Measurements from ENCODE around the gene CLRN3.

Gene CLRN3

GRCh38 chr10:127937069-127937468, 44.3 kb upstream of the CLRN3 start:
- Histone ChIP-seq H4K91ac (ENCODE audit: low read depth, low read length, poor library complexity) (no peak overlapping the region), H3K4ac (ENCODE audit: low read length) (no peak overlapping the region), H3K4me2 (ENCODE audit: insufficient read depth, low read length, poor library complexity, severe bottlenecking) (no peak overlapping the region), H3K27me3 (ENCODE audit: control insufficient read depth in 3 of 3, insufficient read depth in 3 of 3, low read depth in 1 of 3, low read length in 3 of 3) (no peaks in the 10 kb centered on the region), H2BK5ac (ENCODE audit: low read length) (no peak overlapping the region), H2AFZ (ENCODE audit: low read length) (no peak overlapping the region), H3K36me3 (replicated peaks in 1 of 2; ENCODE audit: control insufficient read depth in 2 of 2, insufficient read depth in 2 of 2, low read length in 2 of 2) (no peaks in the 10 kb centered on the region), H3K18ac (ENCODE audit: low read length) (no peak overlapping the region), H3K4me1 (ENCODE audit: control insufficient read depth in 2 of 2, insufficient read depth in 1 of 2, low read depth in 1 of 2, low read length in 2 of 2) (peaks cover 0 to 5% of the 10 kb centered on the region in 2 donors), H3K9me3 (replicated peaks in 1 of 2; ENCODE audit: control insufficient read depth in 2 of 2, insufficient read depth in 1 of 2, low read depth in 1 of 2, low read length in 2 of 2) (no peaks in the 10 kb centered on the region), H4K8ac (ENCODE audit: low read depth, low read length) (no peak overlapping the region), H2BK12ac (ENCODE audit: low read length) (no peak overlapping the region), H2BK120ac (ENCODE audit: low read depth, low read length) (no peak overlapping the region), H3K23ac (ENCODE audit: low read depth, low read length, poor library complexity) (no peak overlapping the region), H3K9ac (ENCODE audit: low read depth, low read length, poor library complexity) (no peak overlapping the region), H2BK15ac (ENCODE audit: low read length) (no peak overlapping the region), H3K27ac (replicated peaks; ENCODE audit: low read length) (no peak overlapping the region), H3K14ac (ENCODE audit: low read length) (no peak overlapping the region), H3K4me3 (ENCODE audit: low read length in 2 of 2) (no peak overlapping the region), H2AK5ac (ENCODE audit: low read depth, low read length) (no peak overlapping the region), H3K79me1 (ENCODE audit: low read depth, low read length) (no peaks in the 10 kb centered on the region)
- DNase-seq (ENCODE audit: low spot score): no peak

- no peak overlapping the region for H4K91ac ChIP-seq (ENCODE audit: low read depth, low read length, poor library complexity)
- H3K9ac ChIP-seq (ENCODE audit: low read depth, low read length, poor library complexity): no peak overlapping the region
- H2AFZ ChIP-seq (ENCODE audit: low read length): no peak overlapping the region
- DNase-seq (ENCODE audit: low spot score): no peak
- no peaks in the 10 kb centered on the region for H3K9me3 ChIP-seq (replicated peaks in 1 of 2; ENCODE audit: control insufficient read depth in 2 of 2, insufficient read depth in 1 of 2, low read depth in 1 of 2, low read length in 2 of 2)
- peak overlapping the region; percentile 88 for H2BK15ac ChIP-seq (ENCODE audit: low read length)
- no peaks in the 10 kb centered on the region for H3K79me1 ChIP-seq (ENCODE audit: low read depth, low read length)
- H4K8ac ChIP-seq (ENCODE audit: low read depth, low read length): no peak overlapping the region
- no peak overlapping the region for H3K14ac ChIP-seq (ENCODE audit: low read length)
- H3K4me1 ChIP-seq (ENCODE audit: control insufficient read depth in 2 of 2, insufficient read depth in 1 of 2, low read depth in 1 of 2, low read length in 2 of 2): peaks cover 0 to 5% of the 10 kb centered on the region in 2 donors
- no peaks in the 10 kb centered on the region for H3K36me3 ChIP-seq (replicated peaks in 1 of 2; ENCODE audit: control insufficient read depth in 2 of 2, insufficient read depth in 2 of 2, low read length in 2 of 2)
- H3K27ac ChIP-seq (replicated peaks; ENCODE audit: low read length): no peak overlapping the region
- no peak overlapping the region for H2BK12ac ChIP-seq (ENCODE audit: low read length)
- no peaks in the 10 kb centered on the region for H3K27me3 ChIP-seq (ENCODE audit: control insufficient read depth in 3 of 3, insufficient read depth in 3 of 3, low read depth in 1 of 3, low read length in 3 of 3)
- H2BK5ac ChIP-seq (ENCODE audit: low read length): no peak overlapping the region
- no peak overlapping the region for H3K4me2 ChIP-seq (ENCODE audit: insufficient read depth, low read length, poor library complexity, severe bottlenecking)
- peak overlapping the region; percentile 60 for H3K18ac ChIP-seq (ENCODE audit: low read length)
- no peak overlapping the region for H2BK120ac ChIP-seq (ENCODE audit: low read depth, low read length)
- H3K4ac ChIP-seq (ENCODE audit: low read length): no peak overlapping the region
- H3K4me3 ChIP-seq (ENCODE audit: low read length in 2 of 2): no peak overlapping the region
- WGBS, 2 donors (ENCODE audit: extremely low coverage in 2 of 2, insufficient read length in 2 of 2, insufficient replicate concordance in 1 of 2): no CpG with 5 or more reads among the region's 16 CpGs
- no peak overlapping the region for H3K23ac ChIP-seq (ENCODE audit: low read depth, low read length, poor library complexity)
- H2AK5ac ChIP-seq (ENCODE audit: low read depth, low read length): peak overlapping the region; percentile 10
Measured at GRCh38 chr10:127935071-127935561, 42.4 kb upstream of the CLRN3 start.

GRCh38 chr10:127934383-127934782, 41.6 kb upstream of the CLRN3 start:
- Histone ChIP-seq H3K14ac (ENCODE audit: low read length) (no peak overlapping the region), H3K9ac (ENCODE audit: low read depth, low read length, poor library complexity) (no peak overlapping the region), H4K91ac (ENCODE audit: low read depth, low read length, poor library complexity) (no peak overlapping the region), H4K8ac (ENCODE audit: low read depth, low read length) (no peak overlapping the region), H2BK5ac (ENCODE audit: low read length) (no peak overlapping the region), H3K9me3 (replicated peaks in 1 of 2; ENCODE audit: control insufficient read depth in 2 of 2, insufficient read depth in 1 of 2, low read depth in 1 of 2, low read length in 2 of 2) (no peaks in the 10 kb centered on the region), H3K4me3 (ENCODE audit: low read length in 2 of 2) (no peak overlapping the region), H2AFZ (ENCODE audit: low read length) (no peak overlapping the region), H3K27me3 (ENCODE audit: control insufficient read depth in 3 of 3, insufficient read depth in 3 of 3, low read depth in 1 of 3, low read length in 3 of 3) (no peaks in the 10 kb centered on the region), H2BK12ac (ENCODE audit: low read length) (no peak overlapping the region), H3K18ac (ENCODE audit: low read length) (no peak overlapping the region), H3K36me3 (replicated peaks in 1 of 2; ENCODE audit: control insufficient read depth in 2 of 2, insufficient read depth in 2 of 2, low read length in 2 of 2) (no peaks in the 10 kb centered on the region), H2AK5ac (ENCODE audit: low read depth, low read length) (no peak overlapping the region), H3K4me2 (ENCODE audit: insufficient read depth, low read length, poor library complexity, severe bottlenecking) (no peak overlapping the region), H3K4ac (ENCODE audit: low read length) (no peak overlapping the region), H2BK120ac (ENCODE audit: low read depth, low read length) (no peak overlapping the region), H3K79me1 (ENCODE audit: low read depth, low read length) (no peaks in the 10 kb centered on the region), H3K4me1 (ENCODE audit: control insufficient read depth in 2 of 2, insufficient read depth in 1 of 2, low read depth in 1 of 2, low read length in 2 of 2) (peaks cover 0 to 3% of the 10 kb centered on the region in 2 donors), H2BK15ac (ENCODE audit: low read length) (no peak overlapping the region), H3K23ac (ENCODE audit: low read depth, low read length, poor library complexity) (no peak overlapping the region), H3K27ac (replicated peaks; ENCODE audit: low read length) (no peak overlapping the region)
- no peak for DNase-seq (ENCODE audit: low spot score)
- no CpG with 5 or more reads among the region's 14 CpGs for WGBS, 2 donors (ENCODE audit: extremely low coverage in 2 of 2, insufficient read length in 2 of 2, insufficient replicate concordance in 1 of 2)

DNA sequence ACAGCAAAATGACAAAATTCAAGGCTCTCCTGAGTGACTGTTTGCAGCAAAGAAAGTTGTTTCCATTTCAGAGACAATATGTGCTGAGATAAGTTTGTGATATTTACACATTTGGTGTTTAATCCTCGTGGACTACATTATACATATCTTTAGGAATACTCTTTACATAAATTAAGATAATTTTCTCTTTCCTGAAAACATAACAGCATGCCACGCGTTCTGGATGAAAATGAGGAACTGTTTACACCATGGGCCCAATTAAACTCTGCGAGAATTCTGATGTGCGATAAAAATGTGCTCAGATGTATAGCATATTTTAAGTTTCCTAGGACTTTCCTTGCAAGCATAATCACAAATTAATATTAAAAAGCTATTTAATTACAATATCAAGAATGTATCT, 40.5 kb upstream of the CLRN3 start:
- Histone ChIP-seq H2BK120ac (ENCODE audit: low read depth, low read length) (no peak overlapping the region), H3K27me3 (ENCODE audit: control insufficient read depth in 3 of 3, insufficient read depth in 3 of 3, low read depth in 1 of 3, low read length in 3 of 3) (no peaks in the 10 kb centered on the region), H3K14ac (ENCODE audit: low read length) (no peak overlapping the region), H4K91ac (ENCODE audit: low read depth, low read length, poor library complexity) (no peak overlapping the region), H2BK12ac (ENCODE audit: low read length) (no peak overlapping the region), H3K36me3 (replicated peaks in 1 of 2; ENCODE audit: control insufficient read depth in 2 of 2, insufficient read depth in 2 of 2, low read length in 2 of 2) (no peaks in the 10 kb centered on the region), H3K18ac (ENCODE audit: low read length) (no peak overlapping the region), H3K4me3 (ENCODE audit: low read length in 2 of 2) (no peak overlapping the region), H2AK5ac (ENCODE audit: low read depth, low read length) (no peak overlapping the region), H3K23ac (ENCODE audit: low read depth, low read length, poor library complexity) (no peak overlapping the region), H3K4me2 (ENCODE audit: insufficient read depth, low read length, poor library complexity, severe bottlenecking) (no peak overlapping the region), H3K9me3 (replicated peaks in 1 of 2; ENCODE audit: control insufficient read depth in 2 of 2, insufficient read depth in 1 of 2, low read depth in 1 of 2, low read length in 2 of 2) (no peaks in the 10 kb centered on the region), H3K27ac (replicated peaks; ENCODE audit: low read length) (no peak overlapping the region), H4K8ac (ENCODE audit: low read depth, low read length) (no peak overlapping the region), H2BK5ac (ENCODE audit: low read length) (no peak overlapping the region), H3K4ac (ENCODE audit: low read length) (no peak overlapping the region), H2BK15ac (ENCODE audit: low read length) (no peak overlapping the region), H3K4me1 (ENCODE audit: control insufficient read depth in 2 of 2, insufficient read depth in 1 of 2, low read depth in 1 of 2, low read length in 2 of 2) (peaks cover 0 to under 1% of the 10 kb centered on the region in 2 donors), H3K79me1 (ENCODE audit: low read depth, low read length) (no peaks in the 10 kb centered on the region), H2AFZ (ENCODE audit: low read length) (no peak overlapping the region), H3K9ac (ENCODE audit: low read depth, low read length, poor library complexity) (no peak overlapping the region)
- WGBS, 2 donors (ENCODE audit: extremely low coverage in 2 of 2, insufficient read length in 2 of 2, insufficient replicate concordance in 1 of 2): no CpG with 5 or more reads among the region's 5 CpGs
- no peak for DNase-seq (ENCODE audit: low spot score)
